Esophagus squamous epithelium (tissue), 5 donors: ENCODE data around the gene ERG. TPM values are rescaled to one million over a fixed set of nuclear protein-coding genes. Genes with fewer than 3 reads are reported as not detected.

Experiments used
- DNase-seq: peaks from one replicate; lab custom pipeline; 2025; lab: John Stamatoyannopoulos, UW
- H3K27ac ChIP-seq, 4 donors: fragments of 200-600 bp; sonication (generic); one replicate each; pipeline ENCODE4 v1.5.1; 2016 to 2019; ENCODE audit warnings: mild to moderate bottlenecking in 1 of 4
- H3K27me3 ChIP-seq, 4 donors: fragments of 200-600 bp; sonication (generic); 1 replicate in 3 of 4; 2 replicates in 1 of 4; pipeline versions ENCODE4 v1.5.1 to v1.6.0; 2017 to 2021; ENCODE audit warnings: antibody characterized with exemption in 1 of 4
- H3K36me3 ChIP-seq, 3 donors: fragments of 200-600 bp; sonication (generic); one replicate each; pipeline ENCODE4 v1.5.1; 2016 to 2019
- H3K4me1 ChIP-seq, 3 donors: fragments of 200-600 bp; sonication (generic); one replicate each; pipeline ENCODE4 v1.5.1; 2017 to 2019
- H3K4me3 ChIP-seq, 4 donors: fragments of 200-600 bp; sonication (generic); 1 replicate in 3 of 4; 2 replicates in 1 of 4; pipeline ENCODE4 v1.5.1; 2016 to 2019; ENCODE audit warnings: mild to moderate bottlenecking in 2 of 4, moderate library complexity in 1 of 4
- H3K9me3 ChIP-seq, 3 donors: fragments of 200-600 bp; sonication (generic); one replicate each; pipeline ENCODE4 v1.5.1; 2016 to 2019
- CTCF ChIP-seq, 6 experiments: fragments of 450-650 bp in 4 of 6; fragments of 200-600 bp in 2 of 6; sonication (generic) in 2 of 6; IDR thresholded peaks; one replicate each; pipeline ENCODE4 v1.5.1; 2016 to 2019; ENCODE audit warnings: antibody characterized with exemption in 6 of 6, mild to moderate bottlenecking in 4 of 6, moderate library complexity in 4 of 6
- POLR2A ChIP-seq, 4 donors: fragments of 450-650 bp; IDR thresholded peaks; one replicate each; pipeline ENCODE4 v1.6.1; 2017; ENCODE audit warnings: antibody characterized with exemption in 4 of 4, mild to moderate bottlenecking in 4 of 4, moderate library complexity in 3 of 4
- WGBS, 2 donors: methylation state at CpG; one replicate each; pipeline ENCODE4 v1.1.5; 2018; 5-methylcytosine and 5-hydroxymethylcytosine counted together
- intact Hi-C: fragments of 100-400 bp; cut with DNase I; formaldehyde crosslinking; loops from one replicate; pipeline ENCODE4 v1.15.0; 2022
- total RNA-seq, 4 donors: library from RNA; depleted of rRNA; stranded (reverse); fragments of >200 nt; gene quantifications; one replicate each; pipeline ENCODE4 v1.1.0, GENCODE V29; 2016
- donor health status: DM: yes; HTN: yes; CAD: no.

Gene ERG
- total RNA-seq, 4 donors from 2014 or later: 2.5 to 10.9 (median 8.4) TPM

- H3K36me3 ChIP-seq: no peaks in the 10 kb centered on the region
- 91 to 98% methylated on average over 2 of the region's 2 CpGs for WGBS, 2 donors
- H3K9me3 ChIP-seq: no peaks in the 10 kb centered on the region
- TF ChIP-seq POLR2A (IDR thresholded peaks at IDR 0.05): no peak
- no peak for TF ChIP-seq CTCF (IDR thresholded peaks at IDR 0.05)
- no peak overlapping the region for H3K4me3 ChIP-seq
- intact Hi-C loops: no loop called here
- H3K27ac ChIP-seq: no peak overlapping the region
- H3K27me3 ChIP-seq: no peaks in the 10 kb centered on the region
- DNase-seq: no peak
- no peaks in the 10 kb centered on the region for H3K4me1 ChIP-seq
These were observed 35.6 kb upstream of the ERG start for GRCh38 chr21:38533887-38534286.

- TF ChIP-seq POLR2A (IDR thresholded peaks at IDR 0.05) (no peak), CTCF (IDR thresholded peaks at IDR 0.05) (no peak)
- no peaks in the 10 kb centered on the region for H3K27me3 ChIP-seq
- H3K27ac ChIP-seq: peak overlapping the region in 1 of 4 donors; percentile 21
- H3K36me3 ChIP-seq: no peaks in the 10 kb centered on the region
- 54 to 71% methylated on average over 5 of the region's 5 CpGs for WGBS, 2 donors
- intact Hi-C loops: no loop called here
- no peak for DNase-seq
- H3K4me1 ChIP-seq: no peaks in the 10 kb centered on the region
- no peaks in the 10 kb centered on the region for H3K9me3 ChIP-seq
- H3K4me3 ChIP-seq: no peak overlapping the region
These were observed 33.3 kb upstream of the ERG start for GRCh38 chr21:38531591-38531990.

- H3K36me3 ChIP-seq: no peaks in the 10 kb centered on the region
- H3K27me3 ChIP-seq: no peaks in the 10 kb centered on the region
- WGBS, 2 donors: 70 to 71% methylated on average over 4 to 5 of the region's 5 CpGs
- H3K4me3 ChIP-seq: no peak overlapping the region
- H3K9me3 ChIP-seq: no peaks in the 10 kb centered on the region
- peak overlapping the region in 1 of 4 donors; percentile 10 for H3K27ac ChIP-seq
- no peak for TF ChIP-seq POLR2A (IDR thresholded peaks at IDR 0.05)
- no peak for TF ChIP-seq CTCF (IDR thresholded peaks at IDR 0.05)
- intact Hi-C loops: no loop called here
- DNase-seq: no peak
- H3K4me1 ChIP-seq: no peaks in the 10 kb centered on the region
These were observed 32.8 kb upstream of the ERG start for GRCh38 chr21:38531039-38531541.

- 87 to 95% methylated on average over 8 of the region's 8 CpGs for WGBS, 2 donors
- no peaks in the 10 kb centered on the region for H3K36me3 ChIP-seq
- no peaks in the 10 kb centered on the region for H3K9me3 ChIP-seq
- TF ChIP-seq POLR2A (IDR thresholded peaks at IDR 0.05): no peak
- TF ChIP-seq CTCF (IDR thresholded peaks at IDR 0.05): no peak
- no peak overlapping the region for H3K27ac ChIP-seq
- intact Hi-C loops: no loop called here
- no peak overlapping the region for H3K4me3 ChIP-seq
- H3K27me3 ChIP-seq: no peaks in the 10 kb centered on the region
- DNase-seq: no peak
- peaks cover 0 to 12% (median 0%) of the 10 kb centered on the region in 3 donors for H3K4me1 ChIP-seq
These were observed 29.5 kb upstream of the ERG start for GRCh38 chr21:38527737-38528136.

- Histone ChIP-seq H3K27me3 (no peaks in the 10 kb centered on the region), H3K4me1 (peaks cover 0 to 12% (median 0%) of the 10 kb centered on the region in 3 donors), H3K27ac (no peak overlapping the region), H3K4me3 (no peak overlapping the region), H3K36me3 (no peaks in the 10 kb centered on the region), H3K9me3 (no peaks in the 10 kb centered on the region)
- 81 to 83% methylated on average over 7 to 9 of the region's 9 CpGs for WGBS, 2 donors
- TF ChIP-seq CTCF (IDR thresholded peaks at IDR 0.05): no peak
- no peak for TF ChIP-seq POLR2A (IDR thresholded peaks at IDR 0.05)
- intact Hi-C loops: no loop called here
- DNase-seq: no peak
These were observed 27.2 kb upstream of the ERG start for GRCh38 chr21:38525454-38525853.
